Upper lobe of left lung (tissue), 6 donors: Measurements from ENCODE around the gene GNL3. TPM values are rescaled to one million over a fixed set of nuclear protein-coding genes. Genes with fewer than 3 reads are reported as not detected.

Experiments
- ATAC-seq, 2 donors: fragments of 200-7000 bp; cut with Tn5 transposase; one replicate each; pipeline ENCODE4 v1.9.1; 2022; ENCODE audit warnings: mild to moderate bottlenecking in 2 of 2, moderate library complexity in 2 of 2; ENCODE audit not compliant: low FRiP score in 2 of 2
- DNase-seq, 2 donors: peaks; one replicate each; pipeline ENCODE4 v3.0.0-alpha.2; 2019 to 2020
- H3K27ac ChIP-seq, 4 donors: fragments of 200-600 bp; sonication (generic); one replicate each; pipeline ENCODE4 v1.5.1; 2016 to 2019
- H3K27me3 ChIP-seq, 4 donors: fragments of 200-600 bp; sonication (generic); one replicate each; pipeline ENCODE4 v1.5.1; 2017 to 2019
- H3K36me3 ChIP-seq, 4 donors: fragments of 200-600 bp; sonication (generic); one replicate each; pipeline ENCODE4 v1.5.1; 2016 to 2019
- H3K4me1 ChIP-seq, 4 donors: fragments of 200-600 bp; sonication (generic); one replicate each; pipeline ENCODE4 v1.5.1; 2018 to 2019
- H3K4me3 ChIP-seq, 4 donors: fragments of 200-600 bp; sonication (generic); one replicate each; pipeline ENCODE4 v1.5.1; 2017 to 2019; ENCODE audit warnings: mild to moderate bottlenecking in 2 of 4, moderate library complexity in 1 of 4
- H3K9me3 ChIP-seq, 4 donors: fragments of 200-600 bp; sonication (generic); one replicate each; pipeline ENCODE4 v1.5.1; 2018 to 2019
- EP300 ChIP-seq, 4 donors: sonication (generic); formaldehyde crosslinking; IDR thresholded peaks; one replicate each; pipeline ENCODE4 v1.5.1; 2017; ENCODE audit warnings: antibody characterized with exemption in 4 of 4, control low read depth in 2 of 4
- POLR2A ChIP-seq, 4 donors: fragments of 450-650 bp; IDR thresholded peaks; one replicate each; pipeline ENCODE4 v1.5.1; 2016 to 2017; ENCODE audit warnings: antibody characterized with exemption in 4 of 4, mild to moderate bottlenecking in 2 of 4
- POLR2AphosphoS5 ChIP-seq, 2 donors: sonication (generic); formaldehyde crosslinking; IDR thresholded peaks; one replicate each; pipeline ENCODE4 v1.5.1; 2017; ENCODE audit warnings: antibody characterized with exemption in 2 of 2
- WGBS, 2 donors: methylation state at CpG; one replicate each; pipeline ENCODE4 v1.1.5; 2017 to 2018; 5-methylcytosine and 5-hydroxymethylcytosine counted together
- total RNA-seq, 6 donors: library from RNA; depleted of rRNA in 4 of 6; stranded (reverse); fragments of >200 nt in 4 of 6; gene quantifications; one replicate each; pipeline versions ENCODE4 v1.1.0 to v1.2.1, GENCODE V29; 2016 to 2021
- TF ChIP-seq, protein P1 (sequence below), 6 experiments: fragments of 450-650 bp in 4 of 6; fragments of 200-600 bp in 2 of 6; sonication (generic) in 2 of 6; IDR thresholded peaks; one replicate each; pipeline ENCODE4 v1.5.1; 2016 to 2019; ENCODE audit warnings: antibody characterized with exemption in 6 of 6
- donor health status: DM: no; HTN: no; CAD: no; lungs with moderate emphysema.
- donor health status: DM: no; HTN: yes; CAD: no; lungs with severe emphysema.

Gene GNL3
- 10 to 100 TPM; 12.0 to 93.3 (median 44.1) TPM for total RNA-seq

- peaks cover 36 to 58% (median 42%) of the 10 kb centered on the region in 4 donors for H3K4me1 ChIP-seq
- no peaks in the 10 kb centered on the region for H3K27me3 ChIP-seq
- ATAC-seq (peak; percentile 97), DNase-seq (peak; percentile 95 to 98)
- peak; percentile 89 to 97 for TF ChIP-seq POLR2AphosphoS5 (IDR thresholded peaks at IDR 0.05)
- peak in 1 of 4 donors; percentile 50 for TF ChIP-seq EP300 (IDR thresholded peaks at IDR 0.05)
- peak in 3 of 4 donors; percentile 53 to 93 (median 63) for TF ChIP-seq POLR2A (IDR thresholded peaks at IDR 0.05)
- TF ChIP-seq, protein P1, sequence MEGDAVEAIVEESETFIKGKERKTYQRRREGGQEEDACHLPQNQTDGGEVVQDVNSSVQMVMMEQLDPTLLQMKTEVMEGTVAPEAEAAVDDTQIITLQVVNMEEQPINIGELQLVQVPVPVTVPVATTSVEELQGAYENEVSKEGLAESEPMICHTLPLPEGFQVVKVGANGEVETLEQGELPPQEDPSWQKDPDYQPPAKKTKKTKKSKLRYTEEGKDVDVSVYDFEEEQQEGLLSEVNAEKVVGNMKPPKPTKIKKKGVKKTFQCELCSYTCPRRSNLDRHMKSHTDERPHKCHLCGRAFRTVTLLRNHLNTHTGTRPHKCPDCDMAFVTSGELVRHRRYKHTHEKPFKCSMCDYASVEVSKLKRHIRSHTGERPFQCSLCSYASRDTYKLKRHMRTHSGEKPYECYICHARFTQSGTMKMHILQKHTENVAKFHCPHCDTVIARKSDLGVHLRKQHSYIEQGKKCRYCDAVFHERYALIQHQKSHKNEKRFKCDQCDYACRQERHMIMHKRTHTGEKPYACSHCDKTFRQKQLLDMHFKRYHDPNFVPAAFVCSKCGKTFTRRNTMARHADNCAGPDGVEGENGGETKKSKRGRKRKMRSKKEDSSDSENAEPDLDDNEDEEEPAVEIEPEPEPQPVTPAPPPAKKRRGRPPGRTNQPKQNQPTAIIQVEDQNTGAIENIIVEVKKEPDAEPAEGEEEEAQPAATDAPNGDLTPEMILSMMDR (IDR thresholded peaks at IDR 0.05) = peak in 2 of 6 experiments; percentile 25 to 30
- peak within 1 kb of the TSS; percentile 92 to 99 (median 96) for H3K27ac ChIP-seq
- H3K4me3 ChIP-seq = peak within 1 kb of the TSS; percentile 71 to 82 (median 76)
- WGBS, 2 donors = 1% methylated on average over 16 to 37 of the region's 82 CpGs
- no peaks in the 10 kb centered on the region for H3K9me3 ChIP-seq
- H3K36me3 ChIP-seq = peaks cover 27 to 44% (median 39%) of the 10 kb centered on the region in 4 donors
Measured at GRCh38 chr3:52685709-52686691, at the start of gene GNL3, which contains the start of gene PBRM1. TSS of gene GNL3 (plus strand) at chr3:52686032. CDS start at chr3:52686093, 61 bp downstream. TSS of gene PBRM1 (minus strand) at chr3:52685913.

- WGBS, 2 donors = 66 to 72% methylated on average over 4 of the region's 4 CpGs
- DNase-seq (peak in 1 of 2 donors; percentile 27), ATAC-seq (peak in 1 of 2 donors; percentile 14)
- H3K9me3 ChIP-seq = no peaks in the 10 kb centered on the region
- no peak overlapping the region for H3K27ac ChIP-seq
- TF ChIP-seq POLR2AphosphoS5 (IDR thresholded peaks at IDR 0.05) (no peak), EP300 (IDR thresholded peaks at IDR 0.05) (no peak)
- no peaks in the 10 kb centered on the region for H3K27me3 ChIP-seq
- H3K4me3 ChIP-seq = no peak overlapping the region
- peaks cover 29 to 83% (median 69%) of the 10 kb centered on the region in 4 donors for H3K36me3 ChIP-seq
- H3K4me1 ChIP-seq = no peaks in the 10 kb centered on the region
Measured at GRCh38 chr3:52636673-52637072, 49.2 kb upstream of the GNL3 start.

DNA sequence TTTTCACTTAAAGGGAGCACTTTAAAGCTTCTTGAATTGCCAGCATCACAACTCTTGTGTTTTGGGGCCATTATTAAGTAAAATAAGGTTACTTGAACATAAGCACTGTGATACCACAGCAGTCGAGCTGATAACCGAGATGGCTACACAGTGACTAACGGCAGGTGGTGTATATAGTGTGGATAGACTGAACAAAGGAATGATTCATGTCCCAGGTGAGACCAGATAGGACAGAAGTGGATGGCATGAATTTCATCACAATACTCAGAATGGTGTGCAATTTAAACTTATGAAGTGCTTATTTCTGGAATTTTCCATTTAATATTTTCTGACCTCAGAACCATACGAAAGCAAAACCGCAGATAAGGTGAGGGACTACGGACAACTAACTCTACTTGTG is 40.3 kb upstream of the GNL3 start:
- Histone ChIP-seq H3K9me3 (no peaks in the 10 kb centered on the region), H3K4me1 (no peaks in the 10 kb centered on the region), H3K36me3 (peaks cover 25 to 92% (median 73%) of the 10 kb centered on the region in 4 donors), H3K27ac (no peak overlapping the region), H3K27me3 (no peaks in the 10 kb centered on the region), H3K4me3 (no peak overlapping the region)
- no peak for ATAC-seq
- TF ChIP-seq, protein P1 (IDR thresholded peaks at IDR 0.05) = no peak
- TF ChIP-seq POLR2A (IDR thresholded peaks at IDR 0.05) (no peak), POLR2AphosphoS5 (IDR thresholded peaks at IDR 0.05) (no peak), EP300 (IDR thresholded peaks at IDR 0.05) (no peak)
- WGBS, 2 donors = 92 to 94% methylated on average over 6 of the region's 6 CpGs
- no peak for DNase-seq

- no peak for ATAC-seq
- 94 to 95% methylated on average over 5 of the region's 5 CpGs for WGBS, 2 donors
- H3K4me3 ChIP-seq = no peak overlapping the region
- H3K27ac ChIP-seq = no peak overlapping the region
- H3K36me3 ChIP-seq = peaks cover 22 to 94% (median 74%) of the 10 kb centered on the region in 4 donors
- DNase-seq = no peak
- no peak for TF ChIP-seq EP300 (IDR thresholded peaks at IDR 0.05)
- no peak for TF ChIP-seq POLR2AphosphoS5 (IDR thresholded peaks at IDR 0.05)
- TF ChIP-seq, protein P1 (IDR thresholded peaks at IDR 0.05) = no peak
- no peak for TF ChIP-seq POLR2A (IDR thresholded peaks at IDR 0.05)
- H3K4me1 ChIP-seq = no peaks in the 10 kb centered on the region
- H3K9me3 ChIP-seq = no peaks in the 10 kb centered on the region
- H3K27me3 ChIP-seq = no peaks in the 10 kb centered on the region
Measured at GRCh38 chr3:52649461-52650210, 36.2 kb upstream of the GNL3 start.

GRCh38 chr3:52650439-52650838 is 35.4 kb upstream of the GNL3 start:
- H3K4me3 ChIP-seq = no peak overlapping the region
- TF ChIP-seq EP300 (IDR thresholded peaks at IDR 0.05) (no peak), POLR2AphosphoS5 (IDR thresholded peaks at IDR 0.05) (no peak), POLR2A (IDR thresholded peaks at IDR 0.05) (no peak)
- TF ChIP-seq, protein P1 (IDR thresholded peaks at IDR 0.05) = no peak
- 90 to 96% methylated on average over 1 of the region's 1 CpG for WGBS, 2 donors
- H3K36me3 ChIP-seq = peaks cover 26 to 94% (median 75%) of the 10 kb centered on the region in 4 donors
- no peaks in the 10 kb centered on the region for H3K9me3 ChIP-seq
- ATAC-seq = no peak
- H3K27me3 ChIP-seq = no peaks in the 10 kb centered on the region
- DNase-seq = no peak
- no peak overlapping the region for H3K27ac ChIP-seq
- H3K4me1 ChIP-seq = no peaks in the 10 kb centered on the region
